Measurements from ENCODE around the gene DENND1A. TPM values are rescaled to one million over a fixed set of nuclear protein-coding genes. Genes with fewer than 3 reads are reported as not detected.

Gene DENND1A
- total RNA-seq, 2 experiments from 2014 or later = 21.9 to 23.3 TPM

DNA sequence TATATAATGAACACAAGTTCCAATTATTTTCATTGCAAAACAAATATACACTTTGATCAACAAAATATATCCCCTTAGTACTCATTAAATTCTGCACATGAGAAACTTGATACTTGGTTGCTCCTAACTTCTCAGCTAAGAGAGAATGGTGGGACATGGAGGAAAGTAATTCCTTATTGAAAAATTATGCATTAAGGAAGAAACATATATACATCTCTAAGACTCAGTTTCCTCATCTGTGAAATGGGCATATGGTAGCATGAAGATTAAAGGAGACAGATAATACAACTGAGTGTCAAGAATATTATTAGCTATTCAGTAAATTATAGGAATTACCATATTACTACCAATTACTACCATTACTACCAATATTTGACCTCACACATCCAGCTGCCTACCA, 488.2 kb downstream of the DENND1A start:
- ChIA-PET POLR2A (no interaction called here), CTCF (no interaction called here)

DNA sequence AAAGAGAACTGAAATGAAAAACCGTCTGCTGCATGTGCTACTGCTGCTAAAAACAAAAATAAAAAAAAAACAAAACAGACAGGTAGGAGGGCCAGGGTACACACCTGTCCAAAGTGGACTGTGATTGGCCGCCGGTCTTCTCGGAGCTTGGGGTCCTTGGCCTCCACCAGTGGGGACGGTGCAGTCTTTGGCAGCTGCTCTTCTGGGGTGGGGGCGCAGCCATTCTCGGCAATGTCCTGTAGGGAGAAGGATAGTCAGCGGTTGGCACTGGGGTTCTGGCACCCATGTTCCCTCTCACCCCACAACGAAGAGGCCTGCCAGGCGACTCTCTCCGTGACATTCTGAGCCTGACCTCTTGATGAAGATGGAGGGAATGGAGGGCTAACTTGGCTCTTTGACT, 489.7 kb downstream of the DENND1A start:
- Mint-ChIP-seq H3K36me3 (ENCODE audit: low read depth) (peaks cover 7% of the 10 kb centered on the region), H3K4me3 (no peak overlapping the region), H3K9me3 (no peaks in the 10 kb centered on the region), H3K27ac (no peak overlapping the region), H3K4me1 (ENCODE audit: low read depth) (no peaks in the 10 kb centered on the region), H3K27me3 (no peaks in the 10 kb centered on the region)
- intact Hi-C loops (cut with micrococcal nuclease) = loop anchor here (10.0 kb wide), 1 partner anchor 65 kb away; no protein-coding TSS in a partner anchor
- ATAC-seq = no peak
- TF ChIP-seq, protein P1, sequence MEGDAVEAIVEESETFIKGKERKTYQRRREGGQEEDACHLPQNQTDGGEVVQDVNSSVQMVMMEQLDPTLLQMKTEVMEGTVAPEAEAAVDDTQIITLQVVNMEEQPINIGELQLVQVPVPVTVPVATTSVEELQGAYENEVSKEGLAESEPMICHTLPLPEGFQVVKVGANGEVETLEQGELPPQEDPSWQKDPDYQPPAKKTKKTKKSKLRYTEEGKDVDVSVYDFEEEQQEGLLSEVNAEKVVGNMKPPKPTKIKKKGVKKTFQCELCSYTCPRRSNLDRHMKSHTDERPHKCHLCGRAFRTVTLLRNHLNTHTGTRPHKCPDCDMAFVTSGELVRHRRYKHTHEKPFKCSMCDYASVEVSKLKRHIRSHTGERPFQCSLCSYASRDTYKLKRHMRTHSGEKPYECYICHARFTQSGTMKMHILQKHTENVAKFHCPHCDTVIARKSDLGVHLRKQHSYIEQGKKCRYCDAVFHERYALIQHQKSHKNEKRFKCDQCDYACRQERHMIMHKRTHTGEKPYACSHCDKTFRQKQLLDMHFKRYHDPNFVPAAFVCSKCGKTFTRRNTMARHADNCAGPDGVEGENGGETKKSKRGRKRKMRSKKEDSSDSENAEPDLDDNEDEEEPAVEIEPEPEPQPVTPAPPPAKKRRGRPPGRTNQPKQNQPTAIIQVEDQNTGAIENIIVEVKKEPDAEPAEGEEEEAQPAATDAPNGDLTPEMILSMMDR (IDR thresholded peaks at IDR 0.05) = no peak
- DNase-seq = no peak
- CTCF ChIA-PET = no interaction called here
- POLR2A ChIA-PET = no interaction called here

More for the DNA sequence above, 488.2 kb downstream of the DENND1A start:
- no peaks in the 10 kb centered on the region for H3K4me1 Mint-ChIP-seq (ENCODE audit: low read depth)
- ATAC-seq (no peak), DNase-seq (no peak)
- no peak overlapping the region for H3K4me3 Mint-ChIP-seq
- TF ChIP-seq, protein P1 (IDR thresholded peaks at IDR 0.05) = no peak
- H3K27ac Mint-ChIP-seq = no peak overlapping the region
- H3K9me3 Mint-ChIP-seq = no peaks in the 10 kb centered on the region
- H3K27me3 Mint-ChIP-seq = no peaks in the 10 kb centered on the region
- H3K36me3 Mint-ChIP-seq (ENCODE audit: low read depth) = peaks cover 4% of the 10 kb centered on the region
- intact Hi-C loops (cut with micrococcal nuclease) = loop anchor here (10.0 kb wide), 1 partner anchor 63 kb away; no protein-coding TSS in a partner anchor

DNA sequence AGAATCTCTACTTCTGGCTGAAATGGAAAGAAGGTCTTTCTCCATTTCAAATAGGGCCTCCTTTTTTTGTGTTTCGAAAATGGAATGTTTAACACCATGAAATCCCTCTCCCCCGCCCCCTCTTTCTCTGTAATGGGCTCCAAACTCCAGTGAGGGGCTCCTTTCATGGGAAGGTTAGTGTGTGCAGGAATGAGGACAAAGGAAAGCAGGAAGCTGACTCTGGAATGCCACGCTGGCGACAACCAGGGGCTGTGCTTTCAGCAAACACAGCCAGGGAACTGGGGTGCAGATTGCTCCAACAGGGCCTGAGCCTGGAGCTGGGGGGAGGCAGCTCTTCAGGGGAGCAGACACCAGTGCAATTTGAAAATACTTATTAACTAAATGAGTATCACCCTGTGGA, 491.1 kb downstream of the DENND1A start:
- TF ChIP-seq, protein P1 (IDR thresholded peaks at IDR 0.05) = no peak
- H3K27ac Mint-ChIP-seq = no peak overlapping the region

DNA sequence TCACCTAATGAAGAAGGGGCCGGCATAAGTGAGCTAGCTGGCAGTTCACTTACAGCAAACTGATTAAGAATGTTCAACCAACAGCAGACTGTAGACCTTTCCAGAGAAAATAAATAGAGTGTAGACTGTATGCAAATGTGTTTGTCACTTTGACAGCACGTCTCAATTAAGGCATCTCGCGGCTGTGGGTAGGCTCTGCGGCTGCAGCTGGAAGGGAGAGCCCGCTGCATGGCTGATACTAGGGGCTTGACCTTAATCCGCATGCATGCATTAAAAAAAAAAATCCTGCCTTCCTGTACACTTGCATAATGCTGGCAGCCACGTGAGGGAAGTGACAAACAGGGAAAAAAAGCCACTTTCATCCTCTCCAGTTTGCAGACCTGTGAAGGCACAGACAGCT, 491.6 kb downstream of the DENND1A start:
- ChIA-PET CTCF (no interaction called here), POLR2A (no interaction called here)
- no peak for ATAC-seq
- DNase-seq = no peak
- intact Hi-C loops (cut with micrococcal nuclease) = no loop called here
- Mint-ChIP-seq H3K27ac (no peak overlapping the region), H3K27me3 (no peaks in the 10 kb centered on the region), H3K4me3 (no peak overlapping the region), H3K9me3 (no peaks in the 10 kb centered on the region), H3K4me1 (ENCODE audit: low read depth) (no peaks in the 10 kb centered on the region), H3K36me3 (ENCODE audit: low read depth) (peaks cover 7% of the 10 kb centered on the region)
- TF ChIP-seq, protein P1 (IDR thresholded peaks at IDR 0.05) = no peak

More for the DNA sequence above, 491.1 kb downstream of the DENND1A start:
- Mint-ChIP-seq H3K36me3 (ENCODE audit: low read depth) (peaks cover 7% of the 10 kb centered on the region), H3K4me1 (ENCODE audit: low read depth) (no peaks in the 10 kb centered on the region), H3K9me3 (no peaks in the 10 kb centered on the region), H3K4me3 (no peak overlapping the region), H3K27me3 (no peaks in the 10 kb centered on the region)
- no peak for DNase-seq
- CTCF ChIA-PET = no interaction called here
- intact Hi-C loops (cut with micrococcal nuclease) = no loop called here
- no peak for ATAC-seq
- POLR2A ChIA-PET = no interaction called here

DNA sequence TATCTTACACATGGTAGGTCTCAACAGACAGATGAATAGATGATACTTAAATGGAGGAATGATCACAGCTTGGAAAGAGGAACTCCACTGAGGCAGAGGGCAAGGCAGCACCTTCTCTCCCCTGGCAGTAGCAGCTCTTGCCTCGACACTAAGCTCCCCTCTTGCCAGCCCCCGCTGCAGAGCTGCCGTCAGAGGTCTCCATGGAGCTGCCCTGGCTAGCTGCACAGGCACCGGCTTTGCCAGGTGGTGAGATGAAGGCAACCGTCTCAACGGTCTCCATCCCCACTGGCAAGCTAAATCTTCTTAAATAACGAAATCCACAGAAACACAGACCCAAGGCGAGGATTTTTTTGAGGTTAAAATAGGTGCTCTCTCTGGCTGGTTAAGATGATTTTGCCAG, 492.7 kb downstream of the DENND1A start:
- no peaks in the 10 kb centered on the region for H3K27me3 Mint-ChIP-seq

More for the DNA sequence above, 492.7 kb downstream of the DENND1A start:
- CTCF ChIA-PET = interaction anchor here (1.1 kb wide), 1 partner anchor 51 kb away, joined by 3 read pairs; no protein-coding TSS in a partner anchor
- H3K4me3 Mint-ChIP-seq = no peak overlapping the region
- DNase-seq (no peak), ATAC-seq (no peak)
- no peak overlapping the region for H3K27ac Mint-ChIP-seq
- POLR2A ChIA-PET = no interaction called here
- H3K36me3 Mint-ChIP-seq (ENCODE audit: low read depth) = peaks cover 7% of the 10 kb centered on the region
- H3K4me1 Mint-ChIP-seq (ENCODE audit: low read depth) = no peaks in the 10 kb centered on the region
- intact Hi-C loops (cut with micrococcal nuclease) = no loop called here
- TF ChIP-seq, protein P1 (IDR thresholded peaks at IDR 0.05) = no peak
- no peaks in the 10 kb centered on the region for H3K9me3 Mint-ChIP-seq

All from activated CD8-positive, alpha-beta T cell treated with anti-CD3 and anti-CD28 coated beads for 36 hours (primary cell).